C1 segment of cervical spinal cord (tissue), 14 donors: ENCODE measurements around the gene NDUFV1.
"Not testable (repeated sequence)": the region's sequence is repeated elsewhere in the genome, so short reads cannot be mapped to it uniquely, and the experiment has no call there.

Source experiments
- DNase-seq, 14 donors: peaks; one replicate each; lab custom pipeline; 2025; lab: John Stamatoyannopoulos, UW

Gene NDUFV1

DNA sequence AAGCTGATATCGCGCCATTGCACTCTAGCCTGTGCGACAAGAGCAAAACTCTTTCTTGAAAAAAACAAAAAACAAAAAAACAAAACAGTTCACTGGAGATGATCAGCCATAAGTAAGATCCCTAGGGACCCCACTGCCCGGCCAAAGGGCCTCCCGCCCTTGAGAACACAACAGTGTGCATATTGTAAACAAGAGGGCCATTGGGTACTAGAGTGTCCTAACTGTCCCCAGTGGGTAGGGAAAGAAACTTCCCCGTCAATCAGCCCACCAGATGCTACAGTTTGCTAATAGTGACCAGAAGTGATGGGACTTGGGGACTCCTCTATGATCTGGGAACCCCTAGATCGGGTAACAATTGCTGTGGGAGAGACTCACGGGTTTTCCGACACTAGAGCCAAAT is 47.5 kb downstream of the NDUFV1 start:
- DNase-seq, result no peak

DNA sequence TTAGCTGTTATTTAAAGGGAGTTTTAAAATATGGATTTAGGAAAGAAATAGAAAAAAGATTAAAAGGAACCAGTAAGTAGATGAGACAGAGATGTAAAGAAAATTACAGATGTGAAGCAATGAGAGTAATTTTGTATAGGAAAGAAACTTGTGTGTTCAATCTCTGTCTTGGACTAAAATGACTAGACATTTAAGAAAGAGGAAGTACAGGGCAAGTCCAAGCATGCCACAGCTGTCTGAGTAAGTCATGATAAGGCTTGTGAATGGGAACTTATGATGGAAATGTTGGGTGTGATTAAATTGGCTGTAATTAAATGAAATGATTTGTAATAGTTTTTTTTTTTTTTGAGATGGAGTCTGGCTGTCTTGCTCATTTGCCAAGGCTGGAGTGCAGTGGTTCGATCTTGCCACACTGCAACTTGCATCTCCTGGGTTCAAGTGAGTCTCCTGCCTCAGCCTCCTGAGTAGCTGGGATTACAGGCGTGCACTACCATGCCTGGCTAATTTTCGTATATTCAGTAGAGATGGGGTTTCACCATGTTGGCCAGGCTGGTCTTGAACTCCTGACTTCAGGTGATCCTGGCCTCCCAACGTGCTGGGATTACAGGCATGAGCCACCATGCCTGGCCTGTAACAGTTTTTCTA is 49.7 kb downstream of the NDUFV1 start:
- DNase-seq, result no peak

DNA sequence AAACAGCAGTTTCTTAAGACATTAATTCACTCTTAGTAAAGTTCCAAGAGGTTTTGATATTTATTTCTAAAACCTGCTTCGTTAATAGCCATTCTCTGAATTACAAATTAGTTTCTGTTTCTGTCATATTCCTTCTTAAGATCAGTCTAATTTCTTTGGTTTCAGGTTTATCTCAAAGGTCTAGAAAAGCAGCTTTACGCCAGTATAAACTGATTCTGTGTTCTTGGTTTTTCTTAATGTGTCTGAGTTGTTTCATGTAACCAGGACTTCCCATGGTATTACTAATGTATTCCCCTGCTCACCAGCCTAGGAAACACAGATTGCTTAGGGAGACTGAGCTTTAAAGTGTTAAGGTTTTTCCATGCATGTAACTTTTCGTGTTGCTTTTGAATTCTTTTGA is 50.6 kb downstream of the NDUFV1 start:
- DNase-seq, result no peak

DNA sequence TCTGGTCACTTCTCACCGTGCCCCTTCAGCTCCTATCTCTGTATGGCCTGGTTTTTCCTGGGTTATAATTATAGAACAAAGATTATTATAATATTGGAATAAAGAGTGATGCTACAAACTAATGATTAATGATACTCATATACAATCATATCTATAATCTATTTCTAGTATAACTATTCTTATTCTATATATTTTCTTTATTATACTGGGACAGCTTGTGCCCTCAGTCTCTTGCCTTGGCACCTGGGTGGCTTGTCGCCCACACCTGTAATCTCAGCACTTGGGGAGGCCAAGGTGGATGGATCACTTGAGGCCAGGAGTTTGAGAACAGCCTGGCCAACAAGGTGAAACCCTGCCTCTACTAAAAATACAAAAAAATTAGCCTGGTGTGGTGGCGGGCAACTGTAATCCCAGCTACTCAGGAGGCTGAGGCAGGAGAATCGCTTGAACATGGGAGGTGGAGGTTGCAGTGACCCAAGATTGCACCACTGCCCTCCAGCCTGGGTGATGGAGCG is 53.0 kb downstream of the NDUFV1 start:
- not testable (repeated sequence) for DNase-seq

DNA sequence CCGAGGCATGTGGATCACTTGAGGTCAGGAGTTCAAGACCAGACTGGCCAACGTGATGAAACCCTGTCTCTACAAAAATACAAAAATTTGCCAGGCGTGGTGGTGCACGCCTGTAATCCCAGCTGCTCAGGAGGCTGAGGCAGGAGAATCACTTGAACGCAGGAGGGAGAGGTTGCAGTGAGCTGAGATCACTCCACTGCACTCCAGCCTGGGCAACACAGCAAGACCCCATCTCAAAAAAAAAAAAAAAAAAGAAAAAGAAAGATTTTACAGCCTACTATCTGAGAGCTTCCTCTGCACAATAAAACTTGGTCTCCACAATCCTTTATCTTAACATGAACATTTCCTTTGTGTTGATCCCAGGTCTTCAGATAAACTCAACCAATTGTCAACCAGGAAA is 54.0 kb downstream of the NDUFV1 start:
- DNase-seq, result not testable (repeated sequence)
